H9 (cell line): ENCODE measurements around the gene CDKL5. TPM values are rescaled to one million over a fixed set of nuclear protein-coding genes. Genes with fewer than 3 reads are reported as not detected.

Source experiments
- DNase-seq: peaks from one replicate; pipeline ENCODE4 v3.0.0-alpha.2; 2017
- H2AFZ ChIP-seq: one replicate; pipeline ENCODE4 v1.6.1; 2013; ENCODE audit warnings: mild to moderate bottlenecking, low read length, control low read depth, moderate library complexity
- H2AK5ac ChIP-seq: 2 replicates; pipeline ENCODE4 v1.6.1; 2013; ENCODE audit warnings: low read length, control low read depth, mixed read lengths; ENCODE audit not compliant: insufficient read length
- H2BK120ac ChIP-seq: one replicate; pipeline ENCODE4 v1.6.1; 2013; ENCODE audit warnings: low read depth, mild to moderate bottlenecking, low read length, control low read depth, inconsistent platforms; ENCODE audit not compliant: poor library complexity, severe bottlenecking
- H2BK12ac ChIP-seq: 2 replicates; pipeline ENCODE4 v1.6.1; 2013; ENCODE audit warnings: low read length, control low read depth, mixed read lengths, low read depth; ENCODE audit not compliant: insufficient read length
- H2BK15ac ChIP-seq: 2 replicates; pipeline ENCODE4 v1.6.1; 2013; ENCODE audit warnings: low read depth, low read length, control low read depth
- H2BK20ac ChIP-seq: one replicate; pipeline ENCODE4 v1.6.1; 2013; ENCODE audit warnings: low read depth, mild to moderate bottlenecking, low read length, control low read depth, inconsistent platforms; ENCODE audit not compliant: poor library complexity, severe bottlenecking
- H2BK5ac ChIP-seq: 2 replicates; pipeline ENCODE4 v1.6.1; 2013; ENCODE audit warnings: low read length, control low read depth, mixed read lengths; ENCODE audit not compliant: insufficient read length
- H3K14ac ChIP-seq: 2 replicates; pipeline ENCODE4 v1.6.1; 2013; ENCODE audit warnings: low read length, control low read depth; ENCODE audit not compliant: insufficient read depth
- H3K18ac ChIP-seq: 2 replicates; pipeline ENCODE4 v1.6.1; 2013; ENCODE audit warnings: low read depth, mild to moderate bottlenecking, mixed read lengths, low read length, control low read depth; ENCODE audit not compliant: insufficient read length
- H3K23ac ChIP-seq: 2 replicates; pipeline ENCODE4 v1.6.1; 2013; ENCODE audit warnings: low read length, control low read depth, mixed read lengths, low read depth; ENCODE audit not compliant: insufficient read length
- H3K23me2 ChIP-seq: 2 replicates; pipeline ENCODE4 v1.6.1; 2013; ENCODE audit warnings: low read depth, mild to moderate bottlenecking, mixed read lengths, low read length, control low read depth; ENCODE audit not compliant: insufficient read length, poor library complexity, severe bottlenecking
- H3K27ac ChIP-seq: 2 replicates; pipeline ENCODE4 v1.5.1; 2013; ENCODE audit warnings: low read length, control low read depth, mixed read lengths, low read depth; ENCODE audit not compliant: insufficient read length
- H3K27me3 ChIP-seq: 2 replicates; pipeline ENCODE4 v1.6.1; 2013; ENCODE audit warnings: low read length, control low read depth, inconsistent platforms; ENCODE audit not compliant: insufficient read depth
- H3K4ac ChIP-seq: 2 replicates; pipeline ENCODE4 v1.6.1; 2013; ENCODE audit warnings: low read depth, mild to moderate bottlenecking, control low read depth, inconsistent platforms, low read length, moderate library complexity
- H3K4me1 ChIP-seq: 2 replicates; pipeline ENCODE4 v1.6.1; 2013; ENCODE audit warnings: low read length, control low read depth, inconsistent platforms; ENCODE audit not compliant: insufficient read depth
- H3K4me2 ChIP-seq: 2 replicates; pipeline ENCODE4 v1.6.1; 2013; ENCODE audit warnings: low read length, control low read depth, mixed read lengths; ENCODE audit not compliant: insufficient read length, insufficient read depth
- H3K56ac ChIP-seq: 2 replicates; pipeline ENCODE4 v1.6.1; 2013; ENCODE audit warnings: low read depth, mild to moderate bottlenecking, mixed read lengths, low read length, control low read depth; ENCODE audit not compliant: insufficient read length
- H3K79me1 ChIP-seq: 2 replicates; pipeline ENCODE4 v1.6.1; 2013; ENCODE audit warnings: low read depth, mild to moderate bottlenecking, moderate library complexity, low read length, control low read depth, inconsistent platforms; ENCODE audit not compliant: insufficient read depth, poor library complexity, severe bottlenecking
- H3K79me2 ChIP-seq: 2 replicates; pipeline ENCODE4 v1.6.1; 2013; ENCODE audit warnings: low read length, control low read depth, inconsistent platforms; ENCODE audit not compliant: insufficient read depth
- H3K9ac ChIP-seq: 2 replicates; pipeline ENCODE4 v1.6.1; 2013; ENCODE audit warnings: low read length, control low read depth, mixed read lengths; ENCODE audit not compliant: insufficient read length; ENCODE audit errors: extremely low read depth
- H3K9me3 ChIP-seq: one replicate; pipeline ENCODE4 v1.6.1; 2013; ENCODE audit warnings: low read depth, low read length, inconsistent platforms; ENCODE audit not compliant: control insufficient read depth
- H3T11ph ChIP-seq: one replicate; pipeline ENCODE4 v1.6.1; 2013; ENCODE audit warnings: mild to moderate bottlenecking, low read length, control low read depth, inconsistent platforms
- H4K20me1 ChIP-seq: one replicate; pipeline ENCODE4 v1.6.1; 2013; ENCODE audit not compliant: control insufficient read depth, insufficient read length, insufficient read depth
- H4K5ac ChIP-seq: 2 replicates; pipeline ENCODE4 v1.6.1; 2013; ENCODE audit warnings: low read depth, mild to moderate bottlenecking, mixed read lengths, low read length, control low read depth; ENCODE audit not compliant: insufficient read length
- H4K8ac ChIP-seq: replicated peaks from 2 replicates; pipeline ENCODE4 v1.6.1; 2013; ENCODE audit warnings: low read length, control low read depth, mixed read lengths, low read depth; ENCODE audit not compliant: insufficient read length
- H4K91ac ChIP-seq: 2 replicates; pipeline ENCODE4 v1.6.1; 2013; ENCODE audit warnings: low read depth, mild to moderate bottlenecking, moderate library complexity, mixed read lengths, low read length, control low read depth; ENCODE audit not compliant: insufficient read length
- H3K27ac Mint-ChIP-seq, 3 experiments: 2 replicates in 2 of 3; 3 replicates in 1 of 3; pipeline ENCODE4 v1.8.0; 2020 to 2021; ENCODE audit warnings: mixed read lengths in 3 of 3, mild to moderate bottlenecking in 1 of 3, moderate library complexity in 1 of 3
- H3K27me3 Mint-ChIP-seq: 2 replicates; pipeline ENCODE4 v1.8.0; 2021; ENCODE audit warnings: low read depth, mild to moderate bottlenecking, moderate library complexity, mixed read lengths
- H3K36me3 Mint-ChIP-seq, 3 experiments: 2 replicates in 2 of 3; 3 replicates in 1 of 3; pipeline ENCODE4 v1.8.0; 2020 to 2021; ENCODE audit warnings: low read depth in 3 of 3, mixed read lengths in 3 of 3; ENCODE audit not compliant: insufficient read depth in 1 of 3
- H3K4me1 Mint-ChIP-seq, 2 experiments: 2 replicates each; pipeline ENCODE4 v1.8.0; 2020; ENCODE audit warnings: mixed read lengths in 2 of 2
- H3K4me3 Mint-ChIP-seq, 2 experiments: 2 replicates in 1 of 2; 3 replicates in 1 of 2; pipeline ENCODE4 v1.8.0; 2020 to 2021; ENCODE audit warnings: mild to moderate bottlenecking in 2 of 2, mixed read lengths in 2 of 2, moderate library complexity in 1 of 2
- H3K9me3 Mint-ChIP-seq, 2 experiments: 2 replicates in 1 of 2; 3 replicates in 1 of 2; pipeline ENCODE4 v1.8.0; 2020; ENCODE audit warnings: mild to moderate bottlenecking in 2 of 2, mixed read lengths in 2 of 2, moderate library complexity in 1 of 2
- CTCF ChIP-seq: fragments of 200-600 bp; sonication (generic); conservative IDR thresholded peaks from 3 replicates; pipeline ENCODE4 v1.8.0; 2021; ENCODE audit warnings: antibody characterized with exemption, mild to moderate bottlenecking
- WGBS: extraction: QIAGEN DNeasy Blood & Tissue Kit; methylation state at CpG from one replicate; pipeline ENCODE4 v1.1.7; 2013; ENCODE audit warnings: missing lambda C conversion rate, low lambda C conversion rate, mixed read lengths; ENCODE audit not compliant: insufficient read length; ENCODE audit errors: extremely low coverage; 5-methylcytosine and 5-hydroxymethylcytosine counted together
- total RNA-seq: library from RNA; stranded (reverse); gene quantifications from 2 replicates; pipeline ENCODE4 v1.2.1, GENCODE V29; 2021

Gene CDKL5
- total RNA-seq, 1 experiment from 2014 or later: 19.5 TPM

GRCh38 chrX:18565727-18566126, 140.3 kb downstream of the CDKL5 start:
- no peak for DNase-seq
- TF ChIP-seq CTCF: no peak

More at GRCh38 chrX:18565727-18566126, 140.3 kb downstream of the CDKL5 start:
- H4K5ac ChIP-seq: no peak overlapping the region
- H3K4ac ChIP-seq: no peak overlapping the region
- no peaks in the 10 kb centered on the region for H3K23me2 ChIP-seq
- no peak overlapping the region for H3K27ac ChIP-seq
- no peak overlapping the region for H3K18ac ChIP-seq
- Mint-ChIP-seq H3K27ac (no peak overlapping the region), H3K4me1 (peaks cover 7 to 11% of the 10 kb centered on the region in 2 experiments), H3K4me3 (no peak overlapping the region), H3K36me3 (peaks cover 6 to 8% (median 6%) of the 10 kb centered on the region in 3 experiments; a peak in 6 of 7 replicates), H3K27me3 (no peaks in the 10 kb centered on the region), H3K9me3 (peaks cover 49 to 50% of the 10 kb centered on the region in 2 experiments)
- no peak overlapping the region for H2BK12ac ChIP-seq
- no peak overlapping the region for H2AK5ac ChIP-seq
- no peaks in the 10 kb centered on the region for H3K27me3 ChIP-seq
- no peak overlapping the region for H2BK15ac ChIP-seq
- H2BK5ac ChIP-seq: no peak overlapping the region
- no peak overlapping the region for H3K9ac ChIP-seq
- H3K14ac ChIP-seq: no peak overlapping the region
- H3K79me2 ChIP-seq: no peaks in the 10 kb centered on the region
- H3K9me3 ChIP-seq: peaks cover 6% of the 10 kb centered on the region
- H4K20me1 ChIP-seq: no peaks in the 10 kb centered on the region
- H3K23ac ChIP-seq: no peak overlapping the region
- no peak overlapping the region for H3K4me2 ChIP-seq
- H3K4me1 ChIP-seq: no peaks in the 10 kb centered on the region
- H3T11ph ChIP-seq: no peak overlapping the region
- H3K56ac ChIP-seq: no peak overlapping the region
- no peak overlapping the region for H2BK20ac ChIP-seq
- no peaks in the 10 kb centered on the region for H3K79me1 ChIP-seq
- no peak overlapping the region for H2AFZ ChIP-seq
- no peak overlapping the region for H4K8ac ChIP-seq
- H4K91ac ChIP-seq: no peak overlapping the region
- WGBS: no CpG with 5 or more reads among the region's 1 CpG
- H2BK120ac ChIP-seq: no peak overlapping the region
